Stromal cell of bone marrow (primary cell): ENCODE data around the gene HEYL.
"Not testable (repeated sequence)": the region's sequence is repeated elsewhere in the genome, so short reads cannot be mapped to it uniquely, and the experiment has no call there.

ENCODE experiments used
- DNase-seq: peaks from one replicate; pipeline ENCODE4 v3.0.0-alpha.2; 2012; ENCODE audit warnings: low read depth

The HEYL gene

DNA sequence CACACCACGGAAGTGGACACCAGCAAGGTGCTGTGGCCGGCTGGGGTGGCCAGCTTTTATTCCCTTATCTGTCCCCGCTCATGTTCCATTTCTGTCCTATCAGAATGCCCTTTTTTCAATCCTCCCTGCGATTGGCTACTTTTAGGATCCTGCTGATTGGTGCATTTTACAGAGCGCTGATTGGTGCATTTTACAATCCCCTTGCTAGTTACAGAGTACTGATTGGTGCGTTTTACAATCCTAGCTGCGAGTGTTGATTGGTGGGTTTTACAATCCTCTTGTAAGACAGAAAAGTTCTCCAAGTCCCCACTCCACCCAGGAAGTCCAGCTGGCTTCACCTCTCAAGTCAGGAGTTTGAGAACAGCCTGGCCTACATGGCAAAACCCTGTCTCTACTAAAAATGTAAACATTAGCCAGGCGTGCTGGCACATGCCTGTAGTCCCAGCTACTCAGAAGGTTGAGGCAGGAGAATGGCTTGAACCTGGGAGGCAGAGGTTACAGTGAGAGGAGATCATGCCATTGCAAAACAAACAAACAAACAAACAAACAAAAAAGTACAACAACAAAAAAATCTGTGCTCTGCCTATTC lies 37.7 kb downstream of the HEYL start:
- DNase-seq = not testable (repeated sequence)

DNA sequence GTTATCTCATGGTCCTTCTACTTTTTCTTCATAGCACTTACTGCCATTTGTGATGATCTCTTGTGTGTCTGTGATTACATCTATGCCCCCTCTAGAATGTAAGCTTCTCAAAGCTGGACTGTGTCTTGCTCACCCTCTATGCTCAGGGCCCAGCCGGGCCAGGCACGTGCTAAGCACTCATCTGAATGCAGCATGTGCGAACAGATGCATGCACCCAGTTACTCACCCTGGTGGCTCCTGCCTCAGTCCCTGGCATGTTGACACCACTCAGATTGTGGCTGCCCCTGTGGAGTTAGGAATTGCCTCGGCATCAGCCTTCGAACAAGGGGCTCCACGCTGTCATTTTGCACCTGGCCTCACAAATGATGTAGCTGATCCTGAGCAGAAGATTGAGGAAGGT lies 43.3 kb downstream of the HEYL start:
- no peak for DNase-seq

DNA sequence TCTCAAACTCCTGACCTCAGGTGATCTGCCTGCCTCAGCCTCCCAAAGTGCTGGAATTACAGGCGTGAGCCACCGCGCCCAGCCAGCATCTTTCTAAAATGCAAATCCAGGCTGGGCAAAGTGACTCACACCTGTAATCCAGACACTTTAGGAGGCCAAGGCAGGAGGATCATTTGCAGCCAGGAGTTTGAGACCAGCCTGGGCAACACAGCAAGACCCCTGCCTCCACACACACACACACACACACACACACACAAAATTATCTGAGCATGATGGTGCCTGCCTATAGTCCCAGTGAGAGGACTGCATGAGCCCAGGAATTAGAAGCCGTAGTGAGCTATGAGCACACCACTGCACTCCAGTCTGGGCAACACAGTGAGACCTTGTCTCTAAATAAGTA lies 46.1 kb downstream of the HEYL start:
- no peak for DNase-seq

DNA sequence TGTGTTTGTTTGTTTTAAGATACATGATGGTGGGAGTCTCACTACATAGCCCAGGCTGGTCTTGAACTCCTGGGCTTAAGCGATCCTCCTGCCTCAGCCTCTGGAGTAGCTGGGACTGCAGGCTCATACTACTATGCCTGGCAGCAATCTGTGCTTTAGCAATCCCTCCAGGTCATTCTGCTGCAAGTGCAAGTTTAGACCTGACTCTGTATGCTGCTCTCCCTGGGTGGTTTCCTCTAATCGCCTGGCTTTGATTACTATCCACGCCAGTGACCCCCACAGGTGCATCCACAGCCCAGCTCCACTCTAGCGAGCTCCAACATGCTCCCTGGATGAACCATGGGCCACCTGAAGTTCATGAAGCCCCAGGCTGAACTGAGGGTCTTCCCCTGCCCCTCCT lies 47.4 kb downstream of the HEYL start:
- DNase-seq = no peak

DNA sequence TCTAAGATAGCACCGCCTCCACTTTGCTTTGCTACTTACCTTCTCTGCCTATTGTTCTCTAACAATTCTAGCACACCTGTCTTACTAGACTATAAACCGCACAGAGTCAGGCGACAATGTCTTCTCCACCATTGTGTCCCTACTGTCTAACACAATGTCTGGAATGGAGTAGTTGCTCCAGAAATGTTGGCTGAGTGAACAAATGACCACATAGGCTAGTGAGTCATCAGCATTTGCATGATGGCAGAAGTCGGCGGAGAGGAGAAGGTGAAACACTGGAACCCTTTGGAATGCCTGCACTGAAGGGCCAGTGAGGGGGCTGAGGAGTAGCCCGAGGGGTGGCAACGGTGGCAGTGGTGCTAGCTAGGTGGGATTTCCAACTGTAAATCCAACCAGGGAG lies 48.9 kb downstream of the HEYL start:
- DNase-seq = no peak

DNA sequence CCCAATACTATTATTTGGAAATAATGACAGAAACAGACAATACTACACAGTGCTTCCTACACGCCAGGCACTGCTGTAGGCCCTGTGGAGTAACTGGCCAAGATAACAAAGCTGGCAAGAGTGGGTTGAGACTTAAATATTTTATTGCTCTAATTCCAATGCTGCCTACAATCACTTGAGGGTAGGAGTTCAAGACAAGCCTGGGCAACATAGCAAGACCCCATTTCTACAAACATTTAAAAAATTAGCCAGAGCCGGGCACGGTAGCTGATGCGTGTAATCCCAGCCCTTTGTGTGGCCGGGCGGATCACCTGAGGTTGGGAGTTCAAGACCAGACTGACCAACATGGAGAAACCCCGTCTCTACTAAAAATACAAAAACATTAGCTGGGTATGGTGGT lies 53.5 kb downstream of the HEYL start:
- DNase-seq = no peak

DNA sequence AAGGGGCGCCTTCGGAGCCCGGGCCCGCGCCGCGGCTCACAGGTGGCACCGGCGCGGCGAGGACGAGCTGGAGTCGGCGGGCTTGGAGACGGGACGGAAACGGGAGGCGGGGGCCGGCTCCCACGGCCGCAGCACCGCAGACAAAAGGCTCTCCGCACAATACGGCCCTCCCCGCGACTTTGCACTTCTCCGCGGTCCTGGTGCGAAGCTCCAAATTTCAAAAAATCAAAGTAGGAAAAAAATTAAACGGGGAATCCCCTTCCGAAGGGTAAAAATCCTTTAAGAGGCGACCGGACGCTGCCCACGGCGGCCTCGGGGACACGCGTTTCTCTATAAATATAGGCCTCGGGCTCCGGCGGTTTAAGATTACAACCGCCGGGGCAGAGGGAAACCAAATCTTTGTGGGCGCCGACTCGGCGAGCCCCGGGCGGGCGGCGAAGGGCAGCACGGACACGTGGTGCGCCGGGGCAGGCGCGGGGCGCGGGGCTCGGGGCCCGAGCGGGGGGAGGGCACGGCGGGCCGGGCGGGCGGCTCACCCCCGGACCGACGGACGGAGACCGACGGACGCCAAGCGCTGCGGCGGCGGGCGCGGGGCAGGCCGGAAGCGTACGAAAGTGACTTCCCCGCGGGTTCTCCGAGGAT lies 63.3 kb downstream of the HEYL start:
- DNase-seq = peak; percentile 7

DNA sequence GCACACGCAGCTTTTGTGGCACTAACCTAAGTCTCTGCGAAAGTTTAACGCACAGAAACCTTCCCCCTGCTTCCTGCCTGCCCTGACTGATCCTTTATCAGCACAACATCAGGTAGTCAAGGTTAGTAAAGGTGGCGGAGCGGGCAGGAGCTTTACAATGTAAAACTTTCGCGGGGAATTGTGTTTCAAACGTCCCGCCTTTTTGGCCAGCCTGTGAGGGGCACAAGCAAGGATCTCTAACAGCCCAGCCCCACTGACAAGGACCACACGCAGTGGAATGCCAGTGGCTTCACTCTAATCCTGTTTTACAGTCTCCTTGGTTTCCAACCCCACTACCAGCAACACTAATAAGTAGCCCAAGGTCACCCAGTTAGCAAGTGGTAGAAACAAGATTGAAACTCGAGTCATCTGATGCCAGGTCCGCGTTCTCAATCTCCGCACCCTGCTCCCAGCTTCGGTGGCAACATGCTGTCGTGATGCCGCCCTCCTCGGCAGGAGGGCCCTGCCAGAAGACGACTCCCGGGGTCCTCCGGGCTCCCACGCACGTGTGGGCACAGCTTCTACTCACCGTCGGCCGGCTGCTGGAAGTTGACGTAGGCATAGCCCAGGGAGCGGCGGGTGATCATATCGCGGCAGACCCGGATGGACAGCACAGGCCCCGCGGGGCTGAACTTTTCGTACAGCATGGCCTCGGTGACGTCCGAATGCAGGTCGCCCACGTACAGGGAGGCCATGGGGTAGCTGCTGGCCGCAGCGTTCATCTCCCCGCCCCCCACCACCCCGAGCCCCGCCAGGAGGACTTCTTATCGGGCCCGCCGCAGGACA lies 64.0 kb downstream of the HEYL start:
- DNase-seq = peak; percentile 29

DNA sequence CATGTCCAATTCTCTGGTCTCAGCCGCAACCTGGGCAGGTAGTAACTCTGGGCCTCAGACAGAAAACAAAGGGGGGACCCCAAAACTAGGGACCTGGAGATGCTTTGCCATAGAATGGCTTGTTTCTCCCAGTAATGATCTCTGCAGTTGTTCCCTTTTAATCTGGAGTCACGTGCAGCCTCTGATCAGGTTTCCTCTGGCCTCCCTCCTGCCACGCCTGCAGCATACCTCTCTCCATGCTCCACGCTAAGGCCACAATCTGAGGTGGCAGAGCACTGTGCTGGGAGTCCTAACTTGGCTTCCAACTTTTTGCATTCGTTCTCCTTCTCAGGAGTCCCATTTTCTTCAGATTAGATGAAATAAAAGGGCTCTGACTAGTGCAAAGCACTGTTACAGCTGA lies 64.8 kb downstream of the HEYL start:
- DNase-seq = no peak
